Endothelial cell of umbilical vein (primary cell): ENCODE data around the gene TSKU. TPM values are rescaled to one million over a fixed set of nuclear protein-coding genes. Genes with fewer than 3 reads are reported as not detected.

Experiments
- BruUV-seq: library from RNA; stranded (reverse); fragments of 400-500 nt; replicated peaks from 2 replicates; lab custom pipeline; 2021; lab: Mats Ljungman, UMichigan
- CTCF ChIA-PET: fragments of 300-600, 350-600 bp; sonication (Branson Sonifier 250); formaldehyde crosslinking; loops from one replicate; lab custom pipeline; 2021; ENCODE audit warnings: antibody characterized with exemption, inconsistent platforms; lab: Charles Lee
- POLR2A ChIA-PET: fragments of 300-600, 350-600 bp; sonication (Branson Sonifier 250); formaldehyde crosslinking; loops from one replicate; lab custom pipeline; 2021; ENCODE audit warnings: antibody characterized with exemption, inconsistent platforms; lab: Charles Lee
- DNase-seq: peaks from one replicate; pipeline ENCODE4 v3.0.0-alpha.2; 2011; ENCODE audit warnings: low read depth, low spot score
- FAIRE-seq: peaks from 2 replicates; lab custom pipeline; 2011; peaks lifted over from hg19 to GRCh38; lab: Jason Lieb, UNC
- H2AFZ ChIP-seq: 2 replicates; pipeline ENCODE4 v1.6.0; 2012; ENCODE audit warnings: low read depth, low read length, control low read depth, inconsistent platforms
- H3K27ac ChIP-seq: 2 replicates; pipeline ENCODE4 v1.5.1; 2011; ENCODE audit warnings: low read depth, mild to moderate bottlenecking, control low read depth, low read length, moderate library complexity; ENCODE audit not compliant: insufficient read depth
- H3K27me3 ChIP-seq, 2 experiments: 2 replicates each; pipeline versions ENCODE4 v1.6.0 to v1.6.1; 2011; ENCODE audit warnings: low read length in 2 of 2, mixed read lengths in 1 of 2; ENCODE audit not compliant: control insufficient read depth in 2 of 2, insufficient read depth in 2 of 2
- H3K36me3 ChIP-seq, 2 experiments: 2 replicates in 1 of 2; 3 replicates in 1 of 2; pipeline ENCODE4 v1.5.1; 2011; ENCODE audit warnings: low read length in 2 of 2, mild to moderate bottlenecking in 1 of 2, moderate library complexity in 1 of 2; ENCODE audit not compliant: control insufficient read depth in 2 of 2, insufficient read depth in 2 of 2; ENCODE audit errors: extremely low read depth in 1 of 2
- H3K4me1 ChIP-seq: 3 replicates; pipeline ENCODE4 v1.5.1; 2011; ENCODE audit warnings: mild to moderate bottlenecking, low read length; ENCODE audit not compliant: control insufficient read depth, insufficient read depth; ENCODE audit errors: extremely low read depth
- H3K4me2 ChIP-seq: 2 replicates; pipeline ENCODE4 v1.6.1; 2011; ENCODE audit warnings: low read length, control low read depth, mixed read lengths; ENCODE audit not compliant: insufficient read depth
- H3K4me3 ChIP-seq, 3 experiments: fragments of 200-600 bp in 1 of 3; sonication (generic), shearing (Covaris generic) in 1 of 3; replicated peaks in 1 of 3; 2 replicates each; pipeline ENCODE4 v1.5.1; 2011 to 2016; ENCODE audit warnings: control low read depth in 3 of 3, low read length in 3 of 3, mild to moderate bottlenecking in 2 of 3, inconsistent platforms in 1 of 3, low read depth in 1 of 3, moderate library complexity in 1 of 3; ENCODE audit not compliant: insufficient read depth in 1 of 3
- H3K79me2 ChIP-seq: 2 replicates; pipeline ENCODE4 v1.6.0; 2012; ENCODE audit warnings: low read length, inconsistent platforms; ENCODE audit not compliant: control insufficient read depth, insufficient read depth
- H3K9ac ChIP-seq: replicated peaks from 2 replicates; pipeline ENCODE3; 2011; ENCODE audit warnings: low read length, control low read depth; ENCODE audit not compliant: insufficient read depth; ENCODE audit errors: extremely low read depth
- H3K9me1 ChIP-seq: replicated peaks from 3 replicates; pipeline ENCODE4 v1.6.0; 2011; ENCODE audit warnings: mild to moderate bottlenecking, low read length; ENCODE audit not compliant: control insufficient read depth, insufficient read depth; ENCODE audit errors: extremely low read depth
- H3K9me3 ChIP-seq: replicated peaks from 2 replicates; pipeline ENCODE4 v1.5.1; 2012; ENCODE audit warnings: low read length, inconsistent platforms; ENCODE audit not compliant: control insufficient read depth, insufficient read depth
- H4K20me1 ChIP-seq: replicated peaks from 2 replicates; pipeline ENCODE3; 2011; ENCODE audit warnings: mild to moderate bottlenecking, low read length; ENCODE audit not compliant: control insufficient read depth, insufficient read depth; ENCODE audit errors: extremely low read depth
- EZH2 ChIP-seq: IDR thresholded peaks from 2 replicates; pipeline ENCODE4 v1.6.1; 2012; ENCODE audit warnings: borderline replicate concordance, low read depth, mild to moderate bottlenecking, moderate library complexity, low read length, inconsistent platforms; ENCODE audit not compliant: severe bottlenecking
- FOS ChIP-seq: IDR thresholded peaks from 2 replicates; pipeline ENCODE4 v1.6.1; 2011; ENCODE audit warnings: mild to moderate bottlenecking, low read length, moderate library complexity, borderline replicate concordance; ENCODE audit not compliant: insufficient read depth
- GATA2 ChIP-seq: IDR thresholded peaks from 2 replicates; pipeline ENCODE4 v1.7.0; 2011; ENCODE audit warnings: low read depth, mild to moderate bottlenecking, moderate library complexity, mixed read lengths, low read length; ENCODE audit not compliant: insufficient read length, insufficient read depth
- JUN ChIP-seq: IDR thresholded peaks from 2 replicates; pipeline ENCODE4 v1.6.1; 2011; ENCODE audit warnings: borderline replicate concordance, low read depth; ENCODE audit not compliant: insufficient read length, insufficient read depth
- MYC ChIP-seq: IDR thresholded peaks from one replicate; pipeline ENCODE4 v1.6.1; 2011; ENCODE audit warnings: mild to moderate bottlenecking, low read depth, low read length
- POLR2A ChIP-seq: IDR thresholded peaks from 2 replicates; pipeline ENCODE4 v1.6.1; 2012; ENCODE audit warnings: low read depth, mild to moderate bottlenecking, control low read depth, low read length
- POLR2AphosphoS5 ChIP-seq: IDR thresholded peaks from 2 replicates; pipeline ENCODE4 v1.6.1; 2012; ENCODE audit warnings: low read depth, mild to moderate bottlenecking, control low read depth, low read length, moderate library complexity; ENCODE audit not compliant: insufficient read depth
- dilution Hi-C: fragments of 300-500 bp; cut with MboI; formaldehyde crosslinking; loops from one replicate; pipeline ENCODE4 v1.15.0; 2019; ENCODE audit warnings: low sequenced_read_pairs; ENCODE audit not compliant: extremely low pct_ligation_motif_present
- intact Hi-C: fragments of 100-400 bp; cut with micrococcal nuclease; formaldehyde crosslinking; loops from one replicate; pipeline ENCODE4 v1.10.0; 2022
- polyA plus RNA-seq, 4 experiments: library from polyadenylated mRNA; depleted of rRNA in 3 of 4; stranded (reverse) in 3 of 4; unstranded in 1 of 4; fragments of >200 nt; gene quantifications; 2 replicates each; pipeline versions ENCODE4 v1.2.1 to v1.2.3, GENCODE V29; 2011 to 2012; ENCODE audit warnings: missing spikeins in 1 of 4
- total RNA-seq: library from RNA; stranded (reverse); gene quantifications from 2 replicates; pipeline ENCODE4 v1.2.3, GENCODE V29; 2021
- TF ChIP-seq, protein P1 (sequence below), 2 donors: IDR thresholded peaks; 1 replicate in 1 of 2; 2 replicates in 1 of 2; pipeline ENCODE4 v1.5.1; 2011; ENCODE audit warnings: low read length in 2 of 2, mild to moderate bottlenecking in 2 of 2, moderate library complexity in 2 of 2, control low read depth in 1 of 2, inconsistent platforms in 1 of 2, low read depth in 1 of 2; ENCODE audit not compliant: insufficient read depth in 1 of 2; ENCODE audit errors: extremely low read depth in 1 of 2
- TF ChIP-seq, protein P2 (sequence below): IDR thresholded peaks from 2 replicates; pipeline ENCODE4 v1.6.1; 2011; ENCODE audit not compliant: insufficient read depth, insufficient read length

The TSKU gene
- total and polyA plus RNA-seq, 2 donors (not counting 3 experiments of a cell fraction or from before 2014, with no cell fraction given), result 16.2 to 21.2 TPM

DNA sequence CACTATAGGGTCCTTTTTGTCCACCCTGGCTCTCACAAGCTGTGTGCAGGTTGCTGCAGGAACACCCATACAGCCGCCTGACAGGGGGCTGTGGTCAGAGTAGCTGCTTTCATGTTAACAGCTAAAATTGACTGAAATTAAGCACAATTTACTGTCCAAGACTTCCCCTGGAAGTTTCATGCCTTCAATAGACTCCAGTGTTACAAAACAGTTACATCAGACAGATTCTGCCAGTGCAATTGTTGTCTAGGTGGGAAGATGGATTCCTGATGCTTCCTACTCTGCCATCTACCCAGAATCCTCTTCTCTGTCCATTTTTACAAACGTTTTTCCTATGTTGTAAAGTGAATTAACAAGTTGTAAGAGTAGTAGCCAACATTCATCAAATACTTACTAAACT lies 5.3 kb upstream of the TSKU start:
- Histone ChIP-seq H3K27ac (no peak overlapping the region), H3K4me1 (no peaks in the 10 kb centered on the region), H3K9ac (no peak overlapping the region), H3K4me3 (no peak overlapping the region), H3K79me2 (no peaks in the 10 kb centered on the region), H4K20me1 (no peaks in the 10 kb centered on the region), H2AFZ (no peak overlapping the region), H3K4me2 (no peak overlapping the region), H3K36me3 (no peaks in the 10 kb centered on the region), H3K27me3 (peaks cover 0 to 2% of the 10 kb centered on the region in 2 experiments), H3K9me1 (no peaks in the 10 kb centered on the region), H3K9me3 (peaks cover 3% of the 10 kb centered on the region)
- intact Hi-C loops (no loop called here), dilution Hi-C loops (no loop called here)
- CTCF ChIA-PET, result interaction anchor here (0.7 kb wide), 1 partner anchor 16 kb away, joined by 3 read pairs; no protein-coding TSS in a partner anchor
- no TSS peak for BruUV-seq
- POLR2A ChIA-PET, result no interaction called here
- DNase-seq, result no peak
- FAIRE-seq, result no peak
- TF ChIP-seq, protein P1, sequence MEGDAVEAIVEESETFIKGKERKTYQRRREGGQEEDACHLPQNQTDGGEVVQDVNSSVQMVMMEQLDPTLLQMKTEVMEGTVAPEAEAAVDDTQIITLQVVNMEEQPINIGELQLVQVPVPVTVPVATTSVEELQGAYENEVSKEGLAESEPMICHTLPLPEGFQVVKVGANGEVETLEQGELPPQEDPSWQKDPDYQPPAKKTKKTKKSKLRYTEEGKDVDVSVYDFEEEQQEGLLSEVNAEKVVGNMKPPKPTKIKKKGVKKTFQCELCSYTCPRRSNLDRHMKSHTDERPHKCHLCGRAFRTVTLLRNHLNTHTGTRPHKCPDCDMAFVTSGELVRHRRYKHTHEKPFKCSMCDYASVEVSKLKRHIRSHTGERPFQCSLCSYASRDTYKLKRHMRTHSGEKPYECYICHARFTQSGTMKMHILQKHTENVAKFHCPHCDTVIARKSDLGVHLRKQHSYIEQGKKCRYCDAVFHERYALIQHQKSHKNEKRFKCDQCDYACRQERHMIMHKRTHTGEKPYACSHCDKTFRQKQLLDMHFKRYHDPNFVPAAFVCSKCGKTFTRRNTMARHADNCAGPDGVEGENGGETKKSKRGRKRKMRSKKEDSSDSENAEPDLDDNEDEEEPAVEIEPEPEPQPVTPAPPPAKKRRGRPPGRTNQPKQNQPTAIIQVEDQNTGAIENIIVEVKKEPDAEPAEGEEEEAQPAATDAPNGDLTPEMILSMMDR (IDR thresholded peaks at IDR 0.05; ENCODE audit: extremely low read depth in 1 of 2, insufficient read depth in 1 of 2, low read depth in 1 of 2, low read length in 2 of 2), result no peak
- TF ChIP-seq MYC (no peak), POLR2A (no peak), FOS (no peak), POLR2AphosphoS5 (no peak)

DNA sequence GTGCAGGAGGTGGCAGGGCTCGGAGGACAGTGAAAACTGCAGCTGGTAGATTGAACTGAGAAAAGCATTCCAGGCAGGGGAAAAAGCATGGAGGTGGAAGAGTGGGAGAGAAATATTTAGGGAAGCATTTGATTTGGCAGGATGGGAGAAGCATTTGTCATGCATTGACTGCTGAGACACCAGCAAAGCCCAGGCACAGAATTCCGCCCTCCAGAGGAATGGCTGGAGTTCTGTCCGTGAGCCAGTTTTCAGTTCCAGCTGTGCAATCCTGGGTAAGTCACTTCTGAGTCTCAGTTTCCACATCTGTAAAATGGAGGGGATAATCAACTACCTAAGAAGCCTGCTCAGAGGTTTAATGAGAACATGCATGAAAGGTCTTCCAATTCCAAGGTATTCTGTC lies 4.3 kb upstream of the TSKU start:
- FAIRE-seq, result no peak
- CTCF ChIA-PET, result interaction anchor here (0.6 to 1.4 kb wide), 3 partner anchors 15 to 140 kb away, joined by 3 to 7 read pairs (median 3); no protein-coding TSS in a partner anchor

More for the DNA sequence above, 4.3 kb upstream of the TSKU start:
- intact Hi-C loops, result no loop called here
- Histone ChIP-seq H3K79me2 (no peaks in the 10 kb centered on the region), H2AFZ (no peak overlapping the region), H4K20me1 (no peaks in the 10 kb centered on the region), H3K4me2 (no peak overlapping the region), H3K4me3 (no peak overlapping the region), H3K9me3 (peaks cover 3% of the 10 kb centered on the region), H3K4me1 (no peaks in the 10 kb centered on the region), H3K27ac (no peak overlapping the region), H3K9ac (no peak overlapping the region), H3K36me3 (no peaks in the 10 kb centered on the region), H3K27me3 (peaks cover 0 to 2% of the 10 kb centered on the region in 2 experiments), H3K9me1 (no peaks in the 10 kb centered on the region)
- no peak for DNase-seq
- POLR2A ChIA-PET, result no interaction called here
- dilution Hi-C loops, result no loop called here
- TF ChIP-seq JUN, result no peak
- TF ChIP-seq MYC, result no peak
- TF ChIP-seq EZH2, result no peak
- no peak for TF ChIP-seq POLR2A
- TF ChIP-seq, protein P2, sequence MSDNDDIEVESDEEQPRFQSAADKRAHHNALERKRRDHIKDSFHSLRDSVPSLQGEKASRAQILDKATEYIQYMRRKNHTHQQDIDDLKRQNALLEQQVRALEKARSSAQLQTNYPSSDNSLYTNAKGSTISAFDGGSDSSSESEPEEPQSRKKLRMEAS, result no peak
- TF ChIP-seq GATA2, result no peak
- TF ChIP-seq, protein P1 (IDR thresholded peaks at IDR 0.05; ENCODE audit: extremely low read depth in 1 of 2, insufficient read depth in 1 of 2, low read depth in 1 of 2, low read length in 2 of 2), result no peak
- no peak for TF ChIP-seq FOS
- no peak for TF ChIP-seq POLR2AphosphoS5
- no TSS peak for BruUV-seq
